C4-2B (cell line): ENCODE measurements around the gene CCDC91.

ENCODE experiments used
- CTCF ChIP-seq: fragments of 450-650 bp; conservative IDR thresholded peaks from 2 replicates; pipeline ENCODE4 v1.5.1; 2017; ENCODE audit warnings: mild to moderate bottlenecking
- ZFX ChIP-seq: fragments of 450-650 bp; IDR thresholded peaks from 2 replicates; pipeline ENCODE4 v1.6.1; 2017

DNA sequence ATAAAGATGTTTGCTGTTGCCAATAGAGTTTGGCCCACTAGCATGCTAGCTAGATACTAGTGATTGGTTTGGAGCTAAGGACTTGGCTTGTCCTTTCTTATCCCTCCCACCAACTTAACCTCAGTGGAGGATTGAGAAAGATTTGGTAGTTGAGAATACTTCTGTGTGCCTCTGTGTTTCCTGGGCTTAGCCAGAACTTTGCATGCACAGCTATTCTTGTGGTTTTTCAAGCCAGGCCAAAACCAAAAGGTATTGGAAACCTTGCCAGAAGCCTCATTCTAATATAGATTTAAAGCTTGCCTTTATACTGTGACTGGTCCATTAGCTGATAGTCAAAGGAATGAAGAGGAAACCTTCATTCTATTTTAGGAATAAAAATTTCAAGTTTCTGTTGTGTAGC lies 188.5 kb downstream of the CCDC91 start:
- no peak for TF ChIP-seq CTCF
- no peak for TF ChIP-seq ZFX
